ENCODE data around the gene ELF5. TPM values are rescaled to one million over a fixed set of nuclear protein-coding genes. Genes with fewer than 3 reads are reported as not detected.
A peak's percentile ranks its signal among the peaks of the same experiment; 100 is the strongest.

Gene ELF5
- polyA plus RNA-seq, 1 experiment: not detected

DNA sequence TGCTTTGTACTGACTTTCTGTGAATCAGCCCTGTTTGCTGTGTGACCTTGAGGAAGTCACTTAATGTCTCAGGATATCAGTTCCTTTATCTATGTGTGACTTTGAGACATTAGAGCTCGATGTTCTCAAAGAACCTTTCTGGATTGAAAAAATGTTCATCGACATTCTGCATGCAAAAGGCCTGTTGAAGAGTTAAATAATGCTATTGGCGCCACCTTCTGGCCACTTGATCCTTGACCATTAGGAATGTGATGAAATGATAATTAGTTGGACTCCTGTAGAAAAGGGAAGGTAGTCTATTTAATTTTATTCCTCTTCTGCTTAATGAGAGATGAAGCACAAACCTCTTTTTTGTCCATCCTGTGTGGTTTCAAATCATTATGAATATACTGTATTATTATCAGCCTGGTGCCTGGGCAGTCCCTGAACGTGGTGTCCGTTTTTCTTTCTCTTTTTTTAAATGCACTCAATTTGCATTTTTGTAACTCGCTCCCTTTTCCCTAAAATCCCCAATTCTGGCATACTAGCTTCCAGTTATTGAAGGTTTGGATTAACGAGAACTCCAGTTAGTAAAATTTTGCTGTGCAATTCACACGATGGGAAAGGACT lies 20.7 kb downstream of the ELF5 start:
- ChIA-PET POLR2A (no interaction called here), CTCF (interaction anchor here (0.6 to 2.9 kb wide), 44 partner anchors 9 to 890 kb away, joined by 3 to 23 read pairs (median 4); partner anchors contain the start of gene ELF5)
- DNase-seq (ENCODE audit: low read depth, low spot score): no peak
- Histone ChIP-seq H3K9me3 (ENCODE audit: control insufficient read depth, insufficient read depth, low read length) (no peaks in the 10 kb centered on the region; the same call in 1 of the 2 replicates), H3K4me3 (ENCODE audit: low read depth, low read length) (no peak overlapping the region), H3K27me3 (ENCODE audit: control insufficient read depth, insufficient read depth, low read length) (peaks cover 33% of the 10 kb centered on the region), H3K27ac (ENCODE audit: low read depth, low read length) (no peak overlapping the region)
- TF ChIP-seq, protein P1, sequence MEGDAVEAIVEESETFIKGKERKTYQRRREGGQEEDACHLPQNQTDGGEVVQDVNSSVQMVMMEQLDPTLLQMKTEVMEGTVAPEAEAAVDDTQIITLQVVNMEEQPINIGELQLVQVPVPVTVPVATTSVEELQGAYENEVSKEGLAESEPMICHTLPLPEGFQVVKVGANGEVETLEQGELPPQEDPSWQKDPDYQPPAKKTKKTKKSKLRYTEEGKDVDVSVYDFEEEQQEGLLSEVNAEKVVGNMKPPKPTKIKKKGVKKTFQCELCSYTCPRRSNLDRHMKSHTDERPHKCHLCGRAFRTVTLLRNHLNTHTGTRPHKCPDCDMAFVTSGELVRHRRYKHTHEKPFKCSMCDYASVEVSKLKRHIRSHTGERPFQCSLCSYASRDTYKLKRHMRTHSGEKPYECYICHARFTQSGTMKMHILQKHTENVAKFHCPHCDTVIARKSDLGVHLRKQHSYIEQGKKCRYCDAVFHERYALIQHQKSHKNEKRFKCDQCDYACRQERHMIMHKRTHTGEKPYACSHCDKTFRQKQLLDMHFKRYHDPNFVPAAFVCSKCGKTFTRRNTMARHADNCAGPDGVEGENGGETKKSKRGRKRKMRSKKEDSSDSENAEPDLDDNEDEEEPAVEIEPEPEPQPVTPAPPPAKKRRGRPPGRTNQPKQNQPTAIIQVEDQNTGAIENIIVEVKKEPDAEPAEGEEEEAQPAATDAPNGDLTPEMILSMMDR (IDR thresholded peaks at IDR 0.05; ENCODE audit: low read depth, low read length): peak; percentile 54

DNA sequence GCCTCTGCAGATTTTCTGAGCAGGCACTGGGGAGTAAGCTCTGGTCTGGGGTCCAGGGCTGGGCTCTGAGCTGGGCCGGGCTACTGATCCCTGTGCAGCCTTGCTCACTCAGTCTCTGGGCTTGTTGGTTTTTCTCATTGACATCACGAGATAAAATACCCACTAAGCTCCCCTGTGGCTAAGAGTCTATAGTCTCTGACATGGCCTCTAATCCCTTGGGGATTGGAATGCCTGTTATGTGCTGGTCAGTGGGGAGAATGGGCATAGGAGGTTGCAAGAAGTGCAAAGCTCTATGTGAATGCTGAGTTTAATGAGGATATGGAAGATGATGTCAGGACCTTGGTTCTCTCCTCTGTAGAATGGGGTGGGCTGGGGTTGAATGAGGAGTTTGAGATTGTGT lies 23.3 kb downstream of the ELF5 start:
- Histone ChIP-seq H3K27me3 (ENCODE audit: control insufficient read depth, insufficient read depth, low read length) (peaks cover 38% of the 10 kb centered on the region), H3K9me3 (ENCODE audit: control insufficient read depth, insufficient read depth, low read length) (no peaks in the 10 kb centered on the region), H3K27ac (ENCODE audit: low read depth, low read length) (no peak overlapping the region), H3K4me3 (ENCODE audit: low read depth, low read length) (no peak overlapping the region)
- ChIA-PET POLR2A (no interaction called here), CTCF (interaction anchor here (1.1 kb wide), 1 partner anchor 10 kb away, joined by 4 read pairs; no protein-coding TSS in a partner anchor)
- TF ChIP-seq, protein P1 (IDR thresholded peaks at IDR 0.05; ENCODE audit: low read depth, low read length): no peak
- no peak for DNase-seq (ENCODE audit: low read depth, low spot score)

DNA sequence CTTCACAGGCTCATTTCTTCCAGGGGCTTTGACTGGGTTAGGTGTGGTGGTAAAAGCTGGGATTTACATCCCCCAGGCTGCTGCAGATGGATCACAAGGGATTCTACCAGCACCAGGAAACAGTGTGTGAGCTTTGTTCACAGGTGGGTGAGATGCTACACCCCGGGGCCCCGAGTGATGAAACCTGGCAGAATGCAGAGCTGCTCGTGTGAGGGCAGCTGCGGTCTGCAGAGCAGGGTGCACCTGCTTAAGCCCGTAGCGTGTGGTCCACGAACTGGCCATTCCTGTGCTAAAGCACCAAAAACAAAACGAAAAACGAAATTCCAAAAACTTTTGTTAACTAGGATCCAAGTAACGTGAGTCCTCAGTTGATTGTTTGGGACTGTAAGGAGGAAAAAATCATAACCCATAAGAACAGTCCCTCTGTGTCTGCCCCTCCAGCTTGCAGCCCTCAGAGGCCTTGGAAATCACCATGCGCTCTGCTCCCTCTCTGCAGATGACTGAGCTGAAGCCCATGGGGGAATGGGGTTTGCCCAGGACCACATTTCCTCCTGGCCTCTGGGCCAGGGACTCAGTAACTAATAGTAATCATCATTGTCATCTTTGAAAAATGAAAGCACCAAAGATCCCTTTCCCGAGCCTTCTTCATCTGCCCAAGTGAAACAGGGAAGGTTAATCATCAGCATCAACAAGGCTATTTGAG lies 24.6 kb downstream of the ELF5 start:
- Histone ChIP-seq H3K9me3 (ENCODE audit: control insufficient read depth, insufficient read depth, low read length) (no peaks in the 10 kb centered on the region), H3K4me3 (ENCODE audit: low read depth, low read length) (no peak overlapping the region), H3K27me3 (ENCODE audit: control insufficient read depth, insufficient read depth, low read length) (peaks cover 30% of the 10 kb centered on the region), H3K27ac (ENCODE audit: low read depth, low read length) (no peak overlapping the region)
- TF ChIP-seq, protein P1 (IDR thresholded peaks at IDR 0.05; ENCODE audit: low read depth, low read length): no peak
- ChIA-PET POLR2A (no interaction called here), CTCF (interaction anchor here (1.0 to 1.1 kb wide), 2 partner anchors 25 to 315 kb away, joined by 3 read pairs; no protein-coding TSS in a partner anchor)
- DNase-seq (ENCODE audit: low read depth, low spot score): no peak

DNA sequence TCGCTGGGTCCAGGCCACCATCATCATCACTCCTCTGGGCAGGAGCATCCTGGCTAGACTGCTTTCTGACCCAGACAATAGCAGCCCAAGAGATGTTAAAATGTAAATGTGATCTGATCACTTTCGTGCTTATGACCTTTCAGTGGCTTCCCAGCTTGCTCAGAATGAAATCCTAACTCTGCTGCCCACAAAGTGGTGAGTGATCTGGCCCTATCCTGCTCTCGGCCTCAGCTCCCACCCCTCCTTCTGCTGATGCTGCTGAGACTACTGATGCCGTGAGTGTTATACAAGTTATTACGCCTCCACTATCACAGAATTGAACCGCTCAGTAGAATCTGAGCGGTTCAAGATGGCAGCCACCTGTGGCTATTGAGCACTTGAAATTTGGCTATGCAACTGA lies 26.2 kb downstream of the ELF5 start:
- POLR2A ChIA-PET: no interaction called here
- Histone ChIP-seq H3K27me3 (ENCODE audit: control insufficient read depth, insufficient read depth, low read length) (peaks cover 30% of the 10 kb centered on the region), H3K27ac (ENCODE audit: low read depth, low read length) (no peak overlapping the region), H3K9me3 (ENCODE audit: control insufficient read depth, insufficient read depth, low read length) (no peaks in the 10 kb centered on the region), H3K4me3 (ENCODE audit: low read depth, low read length) (no peak overlapping the region)
- no peak for DNase-seq (ENCODE audit: low read depth, low spot score)
- CTCF ChIA-PET: no interaction called here
- TF ChIP-seq, protein P1 (IDR thresholded peaks at IDR 0.05; ENCODE audit: low read depth, low read length): no peak

Data from AG04450 (cell line).